ENCODE results near the gene IL16.

The IL16 gene

GRCh38 chr15:81281456-81281735, 84.7 kb downstream of the IL16 start:
- peaks cover 35% of the 10 kb centered on the region for H3K4me1 ChIP-seq (ENCODE audit: low read depth, poor library complexity, severe bottlenecking)
- H2AFZ ChIP-seq (ENCODE audit: low read depth), result no peak overlapping the region
- no peak overlapping the region for H3K4me2 ChIP-seq
- H3K36me3 ChIP-seq (ENCODE audit: insufficient read depth), result no peaks in the 10 kb centered on the region
- H3K4me3 ChIP-seq (IDR thresholded peaks at IDR 0.05; ENCODE audit: insufficient read depth, low read depth, low read length), result no peak overlapping the region
- TF ChIP-seq CTCF (conservative IDR thresholded peaks at IDR 0.05; ENCODE audit: low read depth, low read length), result no peak
- H3K79me2 ChIP-seq (ENCODE audit: insufficient read depth, low read depth), result no peaks in the 10 kb centered on the region
- no peak overlapping the region for H3K27ac ChIP-seq
- no peaks in the 10 kb centered on the region for H4K20me1 ChIP-seq (ENCODE audit: insufficient read depth)
- H3K27me3 ChIP-seq (ENCODE audit: insufficient read depth, low read depth), result no peaks in the 10 kb centered on the region
- H3K9ac ChIP-seq, result no peak overlapping the region

- H4K20me1 ChIP-seq (ENCODE audit: insufficient read depth), result no peaks in the 10 kb centered on the region
- H2AFZ ChIP-seq (ENCODE audit: low read depth), result no peak overlapping the region
- no peak overlapping the region for H3K4me3 ChIP-seq (IDR thresholded peaks at IDR 0.05; ENCODE audit: insufficient read depth, low read depth, low read length)
- H3K27ac ChIP-seq, result no peak overlapping the region
- H3K4me1 ChIP-seq (ENCODE audit: low read depth, poor library complexity, severe bottlenecking), result peaks cover 35% of the 10 kb centered on the region
- H3K9ac ChIP-seq, result no peak overlapping the region
- H3K36me3 ChIP-seq (ENCODE audit: insufficient read depth), result no peaks in the 10 kb centered on the region
- no peak for TF ChIP-seq CTCF (conservative IDR thresholded peaks at IDR 0.05; ENCODE audit: low read depth, low read length)
- no peak overlapping the region for H3K4me2 ChIP-seq
- no peaks in the 10 kb centered on the region for H3K27me3 ChIP-seq (ENCODE audit: insufficient read depth, low read depth)
- no peaks in the 10 kb centered on the region for H3K79me2 ChIP-seq (ENCODE audit: insufficient read depth, low read depth)
Measured at GRCh38 chr15:81281766-81282605, 85.3 kb downstream of the IL16 start.

GRCh38 chr15:81282606-81282895, 85.9 kb downstream of the IL16 start:
- H3K9ac ChIP-seq, result no peak overlapping the region
- H3K4me2 ChIP-seq, result no peak overlapping the region
- no peaks in the 10 kb centered on the region for H4K20me1 ChIP-seq (ENCODE audit: insufficient read depth)
- no peak for TF ChIP-seq CTCF (conservative IDR thresholded peaks at IDR 0.05; ENCODE audit: low read depth, low read length)
- no peaks in the 10 kb centered on the region for H3K27me3 ChIP-seq (ENCODE audit: insufficient read depth, low read depth)
- no peaks in the 10 kb centered on the region for H3K36me3 ChIP-seq (ENCODE audit: insufficient read depth)
- no peak overlapping the region for H3K27ac ChIP-seq
- peaks cover 35% of the 10 kb centered on the region for H3K4me1 ChIP-seq (ENCODE audit: low read depth, poor library complexity, severe bottlenecking)
- H2AFZ ChIP-seq (ENCODE audit: low read depth), result no peak overlapping the region
- H3K4me3 ChIP-seq (IDR thresholded peaks at IDR 0.05; ENCODE audit: insufficient read depth, low read depth, low read length), result no peak overlapping the region
- H3K79me2 ChIP-seq (ENCODE audit: insufficient read depth, low read depth), result no peaks in the 10 kb centered on the region

- Histone ChIP-seq H3K27ac (no peak overlapping the region), H3K79me2 (ENCODE audit: insufficient read depth, low read depth) (no peaks in the 10 kb centered on the region), H3K4me2 (no peak overlapping the region), H3K36me3 (ENCODE audit: insufficient read depth) (no peaks in the 10 kb centered on the region), H3K9ac (no peak overlapping the region), H3K4me3 (IDR thresholded peaks at IDR 0.05; ENCODE audit: insufficient read depth, low read depth, low read length) (no peak overlapping the region), H3K27me3 (ENCODE audit: insufficient read depth, low read depth) (no peaks in the 10 kb centered on the region), H4K20me1 (ENCODE audit: insufficient read depth) (no peaks in the 10 kb centered on the region), H2AFZ (ENCODE audit: low read depth) (no peak overlapping the region), H3K4me1 (ENCODE audit: low read depth, poor library complexity, severe bottlenecking) (peaks cover 35% of the 10 kb centered on the region)
- no peak for TF ChIP-seq CTCF (conservative IDR thresholded peaks at IDR 0.05; ENCODE audit: low read depth, low read length)
Measured at GRCh38 chr15:81282911-81283310, 86.2 kb downstream of the IL16 start.
